ENCODE data around the gene IRGM.
"Not testable (repeated sequence)": the region's sequence is repeated elsewhere in the genome, so short reads cannot be mapped to it uniquely, and the experiment has no call there.

IRGM gene

GRCh38 chr5:150846308-150846653 lies at the start of gene IRGM:
TSS of gene IRGM (plus strand) at chr5:150846521. CDS start at chr5:150848124, 1,603 bp downstream.
- not testable (repeated sequence) for DNase-seq (ENCODE audit: low read depth)

DNA sequence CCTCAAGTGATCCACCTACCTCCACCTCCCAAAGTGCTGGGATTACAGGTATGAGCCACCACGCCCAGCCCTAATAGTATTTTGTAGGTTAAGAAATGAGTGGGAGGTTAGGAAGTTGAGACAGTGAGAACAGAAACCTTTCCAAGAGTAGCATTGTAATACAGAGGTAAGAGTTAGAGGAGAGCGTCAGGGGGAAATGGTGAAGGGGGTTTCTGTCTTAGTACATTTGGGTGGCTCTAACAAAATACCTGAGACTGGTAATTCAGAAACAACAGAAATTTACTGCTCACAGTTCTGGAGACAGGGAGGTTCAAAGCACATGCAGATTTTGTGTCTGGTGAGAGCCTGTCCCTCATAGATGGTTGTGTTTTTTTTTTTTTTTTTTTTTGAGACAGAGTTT lies 48.9 kb upstream of the IRGM start:
- no peak for DNase-seq (ENCODE audit: low read depth)

DNA sequence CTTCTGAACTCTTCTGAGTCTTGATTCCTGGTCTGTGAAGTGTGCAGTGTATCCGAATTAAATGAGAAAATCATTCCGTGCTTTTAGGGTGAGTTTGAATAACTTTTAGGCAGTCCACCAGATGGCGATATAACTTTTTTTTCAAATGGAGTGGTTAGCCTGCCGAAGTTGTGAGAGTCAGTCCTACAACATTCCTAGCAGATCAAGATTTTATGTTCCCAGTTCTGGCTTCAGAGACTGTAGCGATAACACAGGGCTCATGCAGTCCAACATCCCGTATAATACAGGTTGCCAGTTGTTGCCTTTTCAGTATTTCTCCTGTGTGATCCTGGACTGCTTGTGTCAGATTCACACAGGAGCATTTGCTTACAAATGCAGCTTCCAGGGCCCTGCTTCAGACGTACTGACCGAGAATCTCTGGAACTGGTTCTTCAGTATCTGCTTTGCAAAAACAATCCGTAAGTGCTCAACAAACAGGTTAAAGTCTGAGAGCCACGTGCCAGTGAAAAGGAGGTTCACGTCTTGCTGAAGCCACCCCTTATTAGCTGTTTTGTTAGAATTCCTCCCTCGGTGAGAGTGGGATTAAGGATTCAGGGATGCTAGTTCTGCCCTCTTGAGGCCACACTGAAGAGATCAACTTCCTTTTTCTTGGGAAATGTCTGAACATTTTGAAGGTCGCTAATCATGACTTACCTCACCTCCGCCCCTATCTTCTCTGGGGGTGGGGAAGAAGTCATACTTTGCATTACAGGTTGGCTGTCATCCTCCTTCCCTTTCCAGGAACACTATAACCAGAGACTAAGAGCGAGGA lies 45.0 kb upstream of the IRGM start:
- DNase-seq (ENCODE audit: low read depth) = no peak

GRCh38 chr5:150804388-150804787 lies 41.9 kb upstream of the IRGM start:
- DNase-seq (ENCODE audit: low read depth) = no peak

GRCh38 chr5:150809363-150809762 lies 37.0 kb upstream of the IRGM start:
- no peak for DNase-seq (ENCODE audit: low read depth)

GRCh38 chr5:150815010-150815409 lies 31.3 kb upstream of the IRGM start:
- no peak for DNase-seq (ENCODE audit: low read depth)

- no peak for DNase-seq (ENCODE audit: low read depth)
These were observed 29.4 kb upstream of the IRGM start for GRCh38 chr5:150816946-150817345.

DNA sequence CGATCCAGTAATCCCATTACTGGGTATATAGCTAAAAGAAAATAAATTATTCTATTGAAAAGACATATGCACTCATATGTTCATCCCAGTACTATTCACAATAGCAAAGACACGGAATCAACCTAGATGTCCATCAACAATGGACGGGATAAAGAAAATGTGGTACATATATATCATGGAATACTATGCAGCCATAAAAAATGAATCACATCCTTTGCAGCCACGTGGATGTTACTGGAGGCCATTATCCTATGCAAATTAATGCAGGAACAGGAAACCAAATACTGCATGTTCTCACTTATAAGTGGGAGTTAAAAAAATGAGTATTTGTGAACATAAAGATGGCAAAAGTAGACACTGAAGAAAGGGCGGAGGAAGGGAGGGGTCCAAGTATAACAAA lies 16.6 kb upstream of the IRGM start:
- DNase-seq (ENCODE audit: low read depth) = no peak

DNA sequence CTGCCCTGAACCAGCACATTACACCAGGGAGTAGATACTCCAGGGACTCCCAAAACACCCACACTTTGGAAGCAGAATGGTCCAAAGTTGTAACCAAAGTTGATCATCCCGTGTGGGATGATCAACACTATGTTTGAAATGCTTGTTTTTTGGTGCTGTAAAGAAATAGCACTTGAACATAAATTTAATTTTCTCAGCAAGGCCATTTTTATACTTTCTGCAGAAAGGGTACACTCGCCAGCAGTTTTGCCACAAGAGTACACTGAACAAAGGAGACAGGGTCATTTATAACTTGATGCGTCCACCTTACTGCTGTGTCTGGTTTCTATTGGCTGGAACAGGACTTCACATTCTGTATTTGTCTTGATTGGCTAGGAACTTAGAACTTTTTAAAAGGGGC lies 14.5 kb upstream of the IRGM start:
- DNase-seq (ENCODE audit: low read depth) = not testable (repeated sequence)

DNA sequence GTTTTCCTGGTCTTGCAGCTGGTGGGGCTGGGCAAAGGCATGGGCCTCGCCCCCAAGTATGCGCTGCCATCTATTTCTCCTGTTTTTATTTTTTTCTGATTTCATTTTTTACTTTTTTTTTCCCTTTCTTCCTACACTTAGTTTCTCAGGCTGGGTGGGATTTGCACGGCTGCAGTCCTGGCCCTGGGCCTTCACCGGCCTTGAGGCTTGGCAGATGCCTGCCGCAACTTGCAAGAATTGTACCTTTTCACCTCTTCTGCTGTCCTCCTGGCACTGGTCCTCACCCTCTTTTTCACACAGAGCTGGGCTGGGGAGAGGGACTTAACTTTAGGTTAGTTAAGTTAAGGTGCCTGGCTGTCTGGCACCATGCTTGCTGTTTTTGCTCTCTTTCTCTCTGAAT lies 10.3 kb upstream of the IRGM start:
- DNase-seq (ENCODE audit: low read depth) = no peak

DNA sequence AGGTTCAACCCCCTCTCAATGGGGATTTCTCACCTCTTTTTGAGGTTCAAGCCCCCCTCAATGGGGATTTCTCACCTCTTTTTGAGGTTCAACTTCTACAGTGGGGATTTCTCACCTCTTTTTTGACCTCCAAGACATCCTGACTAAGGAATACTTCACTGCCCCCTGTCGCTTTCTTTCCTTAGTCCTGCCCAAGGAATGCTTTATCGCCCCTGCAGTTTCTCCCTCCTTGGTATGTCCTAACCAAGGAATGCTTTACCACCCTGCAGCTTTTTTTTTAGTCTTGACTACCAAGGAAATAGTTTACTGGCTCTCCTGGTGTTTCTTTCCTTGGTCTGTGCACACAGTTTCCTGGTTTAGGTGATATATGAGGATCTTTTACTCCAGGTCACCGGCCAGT lies 9.6 kb upstream of the IRGM start:
- DNase-seq (ENCODE audit: low read depth) = no peak

DNA sequence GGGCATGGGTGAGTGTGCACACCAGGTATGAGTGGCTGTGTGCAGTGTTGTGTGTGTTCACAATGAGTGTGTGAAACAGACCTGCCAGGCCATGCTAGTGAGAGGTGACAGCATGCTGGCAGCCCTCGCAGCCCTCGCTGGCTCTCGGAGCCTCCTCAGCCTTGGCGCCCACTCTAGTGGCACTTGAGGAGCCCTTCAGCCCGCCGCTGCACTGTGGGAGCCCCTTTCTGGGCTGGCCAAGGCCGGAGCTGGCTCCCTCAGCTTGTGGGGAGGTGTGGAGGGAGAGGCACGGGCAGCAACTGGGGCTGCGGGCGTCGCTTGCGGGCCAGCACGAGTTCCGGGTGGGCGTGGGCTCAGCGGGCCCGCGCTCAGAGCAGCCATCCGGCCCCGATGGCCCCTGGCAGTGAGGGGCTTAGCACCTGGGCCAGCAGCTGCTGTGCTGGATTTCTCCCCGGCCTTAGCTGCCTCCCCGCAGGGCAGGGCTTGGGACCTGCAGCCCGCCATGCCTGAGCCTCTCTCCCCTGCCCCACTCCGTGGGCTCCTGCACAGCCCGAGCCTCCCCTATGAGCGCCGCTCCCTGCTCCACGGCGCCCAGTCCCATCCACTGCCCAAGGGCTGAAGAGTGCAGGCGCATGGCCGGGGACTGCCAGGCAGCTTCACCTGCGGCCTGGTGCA lies 999 bp upstream of the IRGM start:
- not testable (repeated sequence) for DNase-seq (ENCODE audit: low read depth)

- DNase-seq (ENCODE audit: low read depth) = peak; percentile 52
These were observed 473 bp downstream of the IRGM start for GRCh38 chr5:150846654-150847333.

DNA sequence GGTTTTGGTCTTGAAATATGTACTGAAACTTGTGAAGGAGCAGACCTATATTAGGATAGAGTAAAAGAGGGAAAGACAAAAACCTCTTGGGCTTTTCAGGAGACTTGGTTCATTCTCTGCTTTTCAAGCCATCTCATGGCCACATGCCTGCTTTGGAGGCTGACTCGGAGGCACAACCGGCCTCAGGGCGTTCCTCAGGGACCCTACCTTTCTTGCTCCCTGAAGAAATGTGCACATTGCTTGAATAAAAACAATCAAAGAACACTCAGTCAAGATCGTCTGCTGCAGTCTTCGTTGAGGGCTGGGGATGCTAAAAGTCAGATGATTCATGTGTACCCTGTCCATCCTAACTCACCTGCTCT lies 994 bp downstream of the IRGM start:
- no peak for DNase-seq (ENCODE audit: low read depth)

GRCh38 chr5:150848271-150848670 lies 1.9 kb downstream of the IRGM start:
- DNase-seq (ENCODE audit: low read depth) = no peak

DNA sequence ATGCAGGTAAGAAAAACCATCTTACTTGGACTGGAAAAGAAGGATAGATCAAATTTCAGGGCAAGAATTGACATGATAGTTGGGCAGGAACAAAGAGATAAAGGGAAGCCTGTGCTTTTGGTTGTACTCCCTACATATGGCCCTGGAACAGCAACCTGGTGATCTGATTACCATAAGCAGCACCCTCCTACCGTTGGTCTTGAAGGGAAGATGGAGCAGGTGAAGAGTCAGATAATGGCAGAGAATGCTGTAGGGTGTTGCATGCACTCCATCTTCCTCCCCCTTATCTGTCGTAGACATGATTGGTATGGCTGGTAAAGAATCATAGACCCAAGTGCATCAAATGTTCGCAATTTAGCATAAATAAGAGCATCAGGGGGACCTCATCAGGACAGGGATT lies 4.7 kb downstream of the IRGM start:
- no peak for DNase-seq (ENCODE audit: low read depth)

- DNase-seq (ENCODE audit: low read depth) = no peak
These were observed 7.2 kb downstream of the IRGM start for GRCh38 chr5:150853561-150853960.

DNA sequence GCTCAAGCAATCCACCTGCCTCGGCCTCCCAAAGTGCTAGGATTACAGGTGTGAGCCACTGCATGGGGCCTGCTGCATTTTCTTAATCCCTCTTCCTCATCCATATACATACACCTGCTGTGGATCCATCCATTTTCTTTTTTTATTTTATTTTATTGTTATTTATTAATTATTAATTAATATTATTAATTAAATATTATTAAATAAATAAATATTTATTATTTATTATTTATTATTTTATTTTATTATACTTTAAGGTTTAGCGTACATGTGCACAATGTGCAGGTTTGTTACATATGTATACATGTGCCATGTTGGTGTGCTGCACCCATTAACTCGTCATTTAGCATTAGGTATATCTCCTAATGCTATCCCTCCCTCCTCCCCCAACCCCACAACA lies 10.4 kb downstream of the IRGM start:
- DNase-seq (ENCODE audit: low read depth) = not testable (repeated sequence)

- DNase-seq (ENCODE audit: low read depth) = no peak
These were observed 14.0 kb downstream of the IRGM start for GRCh38 chr5:150860246-150860821.

GRCh38 chr5:150862070-150862469 lies 15.7 kb downstream of the IRGM start:
- DNase-seq (ENCODE audit: low read depth) = no peak

- no peak for DNase-seq (ENCODE audit: low read depth)
These were observed 33.0 kb downstream of the IRGM start for GRCh38 chr5:150879358-150879757.

GRCh38 chr5:150895431-150896428 lies 49.4 kb downstream of the IRGM start:
- DNase-seq (ENCODE audit: low read depth) = no peak
